Rectal smooth muscle tissue (tissue), 1 donor: ENCODE measurements around the gene ATG4B.

ENCODE experiments used
- H3K27ac ChIP-seq: one replicate; pipeline ENCODE4 v1.7.0; 2013; ENCODE audit warnings: low read depth, low read length, inconsistent platforms
- H3K27me3 ChIP-seq: one replicate; pipeline ENCODE4 v1.7.0; 2013; ENCODE audit warnings: low read length; ENCODE audit not compliant: control insufficient read depth, insufficient read depth
- H3K36me3 ChIP-seq: one replicate; pipeline ENCODE4 v1.7.0; 2013; ENCODE audit warnings: low read length; ENCODE audit not compliant: control insufficient read depth, insufficient read depth
- H3K4me1 ChIP-seq: one replicate; pipeline ENCODE4 v1.7.0; 2013; ENCODE audit warnings: low read length; ENCODE audit not compliant: control insufficient read depth, insufficient read depth
- H3K4me3 ChIP-seq: one replicate; pipeline ENCODE4 v1.7.0; 2013; ENCODE audit warnings: low read length
- H3K9ac ChIP-seq: one replicate; pipeline ENCODE4 v1.7.0; 2013; ENCODE audit warnings: low read length

Gene ATG4B

DNA sequence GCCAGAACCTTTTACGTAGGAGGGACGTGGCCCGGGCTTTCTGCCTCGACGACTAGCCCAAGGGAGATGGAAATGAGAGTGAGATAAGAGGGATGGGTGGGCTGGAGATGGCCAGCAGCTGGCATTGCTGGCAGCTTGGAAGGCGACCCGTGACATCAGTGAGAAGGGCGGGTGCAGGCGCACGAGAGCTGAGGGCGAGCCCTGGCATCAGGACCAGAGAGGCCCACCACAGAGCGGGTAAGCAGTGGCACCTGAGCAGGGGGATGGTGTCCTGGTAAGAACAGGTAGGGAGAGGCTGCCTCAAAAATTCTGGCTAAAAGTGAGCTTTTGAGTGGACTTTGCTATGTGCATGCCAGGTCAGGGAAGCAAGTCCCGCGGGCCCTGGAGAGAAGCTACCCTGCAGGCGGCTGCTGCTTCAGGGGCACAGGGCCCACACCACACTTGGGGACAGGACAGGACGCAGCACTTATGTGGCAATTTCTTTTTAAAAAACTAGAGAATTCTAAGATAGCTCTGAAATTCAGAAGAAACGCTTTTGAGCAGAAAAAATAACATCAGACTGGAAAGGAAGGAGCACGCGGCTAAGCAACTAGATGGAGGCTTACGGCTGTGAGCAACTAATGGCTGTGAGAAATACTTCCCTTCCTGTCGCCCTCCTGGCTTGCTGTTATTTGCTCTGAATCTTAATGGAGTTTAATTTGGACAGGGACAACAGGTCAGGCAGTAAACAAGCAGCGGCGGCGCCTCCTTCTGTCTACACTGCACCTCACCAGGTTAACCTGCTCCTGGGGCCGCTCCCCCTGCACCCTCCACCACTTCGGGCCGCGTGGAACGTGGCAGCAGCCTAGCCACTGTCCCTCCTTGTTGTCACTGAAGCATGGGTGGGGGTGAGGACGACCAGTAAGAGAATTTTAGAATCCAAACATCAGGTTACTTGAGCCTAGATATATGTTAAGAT lies 21.0 kb upstream of the ATG4B start:
- no peak overlapping the region for H3K27ac ChIP-seq
- H3K27me3 ChIP-seq, result no peaks in the 10 kb centered on the region
- H3K9ac ChIP-seq, result no peak overlapping the region
- H3K4me3 ChIP-seq, result no peak overlapping the region
- H3K4me1 ChIP-seq, result peaks cover 4% of the 10 kb centered on the region
- H3K36me3 ChIP-seq, result peaks cover 4% of the 10 kb centered on the region

DNA sequence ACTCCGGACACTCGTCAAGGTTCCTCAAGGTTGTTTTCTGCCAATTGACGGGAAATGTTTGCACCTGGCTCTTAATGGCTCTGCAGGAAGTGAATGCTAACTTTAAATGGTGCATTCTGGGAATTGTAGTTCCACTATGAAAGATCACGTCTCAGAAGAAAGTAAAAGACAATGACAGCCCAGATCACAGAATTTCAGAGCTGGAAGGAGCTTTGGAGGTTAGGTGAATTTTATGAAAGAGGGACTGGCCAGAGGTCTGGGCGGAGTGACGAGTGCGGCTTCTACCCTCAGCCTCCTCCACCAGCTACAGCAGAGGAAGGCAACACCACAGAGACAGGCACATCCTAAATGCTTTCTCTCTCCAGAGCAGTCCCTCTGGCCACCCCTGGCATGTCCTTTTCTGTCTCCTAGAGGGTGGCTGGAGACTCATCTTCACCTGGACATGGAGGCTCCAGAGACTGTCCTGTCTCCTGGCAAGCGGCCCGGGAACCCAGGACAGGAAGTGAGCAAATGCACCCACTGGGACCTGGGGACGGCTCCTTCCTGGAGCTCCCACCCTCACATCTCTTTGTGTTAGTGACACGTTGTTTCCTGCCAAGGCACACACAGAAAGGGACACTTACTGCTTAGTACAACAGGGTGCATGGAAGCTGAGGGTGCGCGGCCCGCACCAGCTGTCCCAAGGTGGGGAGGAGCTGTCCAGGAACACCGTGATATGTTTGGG lies 19.9 kb upstream of the ATG4B start:
- peaks cover 4% of the 10 kb centered on the region for H3K36me3 ChIP-seq
- H3K9ac ChIP-seq, result no peak overlapping the region
- H3K4me1 ChIP-seq, result no peaks in the 10 kb centered on the region
- no peaks in the 10 kb centered on the region for H3K27me3 ChIP-seq
- H3K27ac ChIP-seq, result no peak overlapping the region
- H3K4me3 ChIP-seq, result peak overlapping the region; percentile 49

DNA sequence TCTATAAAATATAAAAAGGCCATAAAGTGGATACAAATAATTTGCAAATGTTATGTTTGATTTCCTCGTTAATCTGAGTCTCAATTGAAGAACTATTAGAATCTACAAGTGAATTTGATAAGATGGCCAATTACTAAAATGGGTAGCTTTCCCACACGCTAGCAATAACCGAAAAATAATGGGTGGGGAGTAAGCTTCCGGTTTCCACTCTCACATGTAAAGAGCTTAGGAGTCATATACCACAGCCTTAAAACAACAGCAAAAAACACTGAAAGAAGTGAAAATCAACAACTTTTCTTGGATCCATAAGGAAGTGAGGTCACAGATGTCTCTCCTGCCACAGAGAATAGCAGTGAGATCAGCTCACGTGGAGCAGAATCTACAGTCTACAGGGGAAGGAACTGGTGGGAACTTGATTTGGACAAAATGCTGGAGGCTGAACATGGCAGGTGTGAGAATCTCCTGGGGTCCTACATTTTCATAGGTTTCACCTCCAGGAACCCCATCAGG lies 19.1 kb upstream of the ATG4B start:
- Histone ChIP-seq H3K36me3 (peaks cover 3% of the 10 kb centered on the region), H3K4me1 (no peaks in the 10 kb centered on the region), H3K9ac (no peak overlapping the region), H3K4me3 (no peak overlapping the region), H3K27ac (no peak overlapping the region), H3K27me3 (no peaks in the 10 kb centered on the region)

DNA sequence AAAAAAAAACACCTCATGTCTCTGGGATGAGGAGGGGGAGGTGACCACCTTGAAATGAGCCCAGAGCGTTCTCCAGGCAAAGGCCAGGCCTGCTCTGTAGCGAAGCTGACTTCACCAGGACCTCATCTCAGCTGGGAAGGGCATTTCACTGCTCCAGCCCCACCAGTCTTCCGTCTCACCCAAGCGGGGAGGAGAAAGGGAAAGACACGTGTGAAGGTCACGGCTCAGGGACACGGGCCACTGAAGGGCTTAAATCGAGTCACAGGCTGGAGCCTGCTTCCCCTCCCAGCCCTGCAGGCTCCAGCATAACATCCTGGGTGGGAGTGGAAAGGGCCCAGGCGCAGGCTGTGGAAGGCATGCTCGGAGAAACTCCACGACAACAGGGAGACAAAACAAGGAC lies 18.7 kb upstream of the ATG4B start:
- no peak overlapping the region for H3K9ac ChIP-seq
- no peak overlapping the region for H3K4me3 ChIP-seq
- H3K27ac ChIP-seq, result no peak overlapping the region
- H3K27me3 ChIP-seq, result no peaks in the 10 kb centered on the region
- peaks cover 3% of the 10 kb centered on the region for H3K36me3 ChIP-seq
- no peaks in the 10 kb centered on the region for H3K4me1 ChIP-seq

DNA sequence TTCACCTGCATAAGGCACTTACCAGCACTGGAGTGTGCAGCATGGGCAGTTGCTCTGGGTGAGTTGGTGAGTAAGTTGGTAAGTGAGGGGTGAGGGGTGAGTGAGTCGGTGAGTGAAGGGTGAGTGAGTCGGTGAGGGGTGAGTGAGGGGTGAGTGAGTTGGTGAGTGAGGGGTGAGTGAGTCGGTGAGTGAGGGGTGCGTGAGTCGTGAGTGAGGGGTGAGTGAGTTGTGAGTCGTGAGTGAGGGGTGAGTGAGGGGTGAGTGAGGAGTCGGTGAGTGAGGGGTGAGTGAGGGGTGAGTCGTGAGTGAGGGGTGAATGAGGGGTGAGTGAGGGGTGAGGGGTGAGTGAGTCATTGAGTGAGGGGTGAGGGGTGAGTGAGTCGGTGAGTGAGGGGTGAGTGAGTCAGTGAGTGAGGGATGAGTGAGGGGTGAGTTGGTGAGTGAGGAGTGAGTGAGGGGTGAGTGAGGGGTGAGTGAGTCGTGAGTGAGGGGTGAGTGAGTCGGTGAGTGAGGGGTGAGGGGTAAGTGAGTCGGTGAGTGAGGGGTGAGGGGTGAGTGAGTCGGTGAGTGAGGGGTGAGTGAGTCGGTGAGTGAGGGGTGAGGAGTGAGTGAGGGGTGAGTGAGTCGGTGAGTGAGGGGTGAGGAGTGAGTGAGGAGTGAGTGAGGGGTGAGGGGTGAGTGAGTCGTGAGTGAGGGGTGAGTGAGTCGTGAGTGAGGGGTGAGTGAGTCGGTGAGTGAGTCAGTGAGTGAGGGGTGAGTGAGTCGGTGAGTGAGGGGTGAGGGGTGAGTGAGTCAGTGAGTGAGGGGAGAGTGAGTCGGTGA lies 17.7 kb upstream of the ATG4B start:
- Histone ChIP-seq H3K4me1 (no peaks in the 10 kb centered on the region), H3K27ac (no peak overlapping the region), H3K9ac (no peak overlapping the region), H3K36me3 (peaks cover 3% of the 10 kb centered on the region), H3K27me3 (no peaks in the 10 kb centered on the region), H3K4me3 (no peak overlapping the region)

DNA sequence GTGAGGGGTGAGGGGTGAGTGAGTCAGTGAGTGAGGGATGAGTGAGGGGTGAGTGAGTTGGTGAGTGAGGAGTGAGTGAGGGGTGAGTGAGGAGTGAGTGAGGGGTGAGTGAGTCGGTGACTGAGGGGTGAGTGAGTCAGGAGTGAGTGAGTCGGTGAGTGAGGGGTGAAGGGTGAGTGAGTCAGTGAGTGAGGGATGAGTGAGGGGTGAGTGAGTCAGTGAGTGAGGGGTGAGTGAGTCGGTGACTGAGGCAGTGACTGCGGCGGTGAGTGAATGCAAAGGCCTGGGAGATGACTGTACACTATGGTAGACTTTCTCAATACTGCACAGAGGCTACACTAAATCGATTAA lies 17.1 kb upstream of the ATG4B start:
- Histone ChIP-seq H3K27me3 (no peaks in the 10 kb centered on the region), H3K27ac (no peak overlapping the region), H3K4me3 (no peak overlapping the region), H3K36me3 (peaks cover 3% of the 10 kb centered on the region), H3K4me1 (no peaks in the 10 kb centered on the region), H3K9ac (no peak overlapping the region)

DNA sequence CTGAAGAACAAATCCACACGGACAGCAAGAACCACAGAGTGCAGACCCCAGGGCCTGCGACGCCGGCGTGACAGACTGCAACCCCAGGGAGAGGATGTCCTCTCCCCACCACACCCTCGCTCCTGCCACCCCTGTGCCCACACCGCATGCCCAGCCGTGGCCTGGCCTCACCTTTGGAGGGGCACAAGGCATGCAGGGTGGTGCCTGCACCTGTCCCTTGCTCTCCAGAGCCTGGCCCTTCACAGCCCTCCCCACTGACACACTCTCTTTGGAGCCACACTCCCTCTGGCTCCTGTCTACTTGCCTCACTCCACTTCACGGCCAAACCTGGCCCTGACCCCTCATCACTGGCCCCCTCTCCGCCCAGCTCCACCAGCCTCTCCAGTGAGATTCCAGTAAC lies 9.8 kb upstream of the ATG4B start:
- Histone ChIP-seq H3K36me3 (peaks cover 7% of the 10 kb centered on the region), H3K9ac (no peak overlapping the region), H3K27ac (no peak overlapping the region), H3K4me3 (no peak overlapping the region), H3K27me3 (no peaks in the 10 kb centered on the region), H3K4me1 (no peaks in the 10 kb centered on the region)

DNA sequence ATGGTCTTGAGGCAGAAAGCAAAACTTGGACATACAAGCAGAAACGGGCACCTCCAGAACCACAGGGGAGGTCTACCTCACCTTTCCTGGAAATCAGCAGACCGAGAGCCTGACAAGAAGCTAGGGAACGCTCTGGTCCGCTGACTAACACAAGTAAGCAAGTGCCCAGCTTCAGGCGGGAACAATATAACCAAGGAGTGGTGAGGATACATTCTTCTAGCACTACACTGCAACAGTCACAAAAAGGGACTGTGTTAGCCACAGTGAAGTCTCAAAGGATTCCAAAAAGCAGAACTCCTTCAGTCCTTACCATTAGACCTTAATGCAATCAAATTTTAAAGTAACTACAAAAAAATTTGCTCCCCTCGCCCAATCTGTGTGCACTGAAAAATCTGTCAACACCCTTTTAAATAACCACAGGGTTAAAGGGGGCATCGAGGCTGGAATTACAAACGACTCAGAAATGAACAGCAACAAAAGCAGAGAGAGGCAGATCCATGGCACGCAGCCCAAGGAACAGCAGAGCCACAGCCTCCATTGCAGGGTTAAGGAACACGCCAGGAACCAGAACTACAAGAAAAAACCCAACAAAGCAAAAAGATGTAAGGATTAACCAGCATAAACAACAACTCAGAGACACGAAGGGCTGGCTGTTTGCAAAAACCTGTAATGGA lies 7.6 kb upstream of the ATG4B start:
- H3K9ac ChIP-seq, result no peak overlapping the region
- H3K27ac ChIP-seq, result no peak overlapping the region
- no peaks in the 10 kb centered on the region for H3K4me1 ChIP-seq
- no peaks in the 10 kb centered on the region for H3K27me3 ChIP-seq
- peaks cover 13% of the 10 kb centered on the region for H3K36me3 ChIP-seq
- no peak overlapping the region for H3K4me3 ChIP-seq

DNA sequence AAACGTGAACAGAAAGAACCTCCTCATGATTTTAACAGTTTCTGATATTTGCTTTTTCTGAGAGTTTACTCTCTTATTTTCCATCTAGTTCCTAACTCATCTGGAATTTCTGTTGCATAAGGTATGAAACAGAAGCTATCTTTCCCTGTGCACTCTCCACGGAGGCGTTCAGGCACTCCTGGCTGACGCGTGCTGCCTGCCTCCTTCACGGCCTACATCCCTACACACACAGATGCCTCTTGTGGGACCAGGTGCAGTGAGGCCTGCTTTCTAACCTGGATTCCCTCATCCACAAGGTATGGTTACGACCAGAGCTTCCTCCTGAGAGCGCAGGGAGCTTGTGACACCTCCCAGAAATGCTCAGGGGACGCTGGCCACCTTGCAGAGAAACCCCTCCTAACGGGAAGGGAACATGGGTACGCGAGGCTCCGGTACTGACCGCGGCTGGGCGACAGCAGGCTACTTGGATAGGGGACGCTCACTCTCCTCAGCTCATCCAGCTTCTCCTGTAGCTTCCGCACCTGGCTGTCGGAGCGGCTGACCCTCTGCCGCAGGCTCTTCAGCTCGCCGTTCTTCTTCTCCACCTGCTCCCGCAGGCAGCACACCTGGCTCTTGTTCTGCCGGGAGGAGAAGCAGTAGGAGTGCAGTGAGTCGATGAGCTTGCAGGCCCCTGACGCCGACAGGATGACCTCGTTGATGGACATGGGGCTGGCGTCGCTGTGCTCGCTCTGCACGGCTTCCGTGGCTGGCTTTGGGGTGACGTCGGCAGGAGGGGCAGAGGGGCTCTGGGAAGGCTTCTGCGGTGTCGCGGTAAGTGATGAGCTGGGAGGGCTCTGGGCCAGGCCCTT lies 4.8 kb upstream of the ATG4B start:
- Histone ChIP-seq H3K4me1 (peaks cover 5% of the 10 kb centered on the region), H3K27me3 (no peaks in the 10 kb centered on the region), H3K27ac (no peak overlapping the region), H3K4me3 (no peak overlapping the region), H3K36me3 (peaks cover 13% of the 10 kb centered on the region), H3K9ac (no peak overlapping the region)

DNA sequence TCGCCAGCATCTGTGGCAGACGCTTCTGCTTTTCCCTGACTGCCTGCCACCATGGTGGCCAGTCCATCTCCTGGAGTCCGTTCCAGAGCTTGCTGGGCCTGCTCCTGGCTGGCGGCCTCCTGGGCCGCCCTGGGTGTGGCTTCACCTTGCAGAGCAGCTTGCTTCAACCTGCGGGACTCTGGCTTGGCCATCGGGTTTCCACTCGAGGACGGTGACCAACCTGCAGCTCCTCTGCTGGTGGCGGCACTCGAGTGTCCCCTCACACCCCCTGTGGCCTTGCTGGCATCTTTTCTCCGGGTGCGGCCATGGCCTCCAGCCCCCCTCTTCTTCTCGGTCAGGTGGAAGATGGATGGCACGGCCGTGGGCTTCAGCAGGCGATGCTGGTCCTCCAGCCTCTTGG lies 3.9 kb upstream of the ATG4B start:
- Histone ChIP-seq H3K9ac (no peak overlapping the region), H3K4me3 (no peak overlapping the region), H3K36me3 (peaks cover 13% of the 10 kb centered on the region), H3K4me1 (peaks cover 10% of the 10 kb centered on the region), H3K27ac (no peak overlapping the region), H3K27me3 (no peaks in the 10 kb centered on the region)

DNA sequence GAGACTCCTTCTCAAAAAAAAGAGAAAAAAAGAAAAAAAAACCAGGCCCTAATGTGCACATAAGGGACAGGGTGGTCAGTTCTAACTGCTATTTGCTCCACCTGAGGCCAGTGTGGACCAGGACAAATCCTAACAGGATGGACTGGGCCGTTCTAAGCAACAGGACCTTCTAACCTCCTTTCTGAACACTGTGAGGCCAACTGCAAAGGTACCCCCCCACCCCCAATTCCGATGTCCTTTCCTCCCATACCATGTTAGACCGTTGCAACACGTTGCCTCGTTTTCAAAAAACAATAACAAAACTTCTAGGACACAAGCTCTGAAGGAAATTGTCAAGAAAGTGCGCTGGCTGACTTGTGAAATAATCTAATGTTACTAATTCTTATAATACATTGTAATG lies 1.7 kb upstream of the ATG4B start:
- no peaks in the 10 kb centered on the region for H3K27me3 ChIP-seq
- H3K27ac ChIP-seq, result no peak overlapping the region
- H3K9ac ChIP-seq, result no peak overlapping the region
- H3K36me3 ChIP-seq, result peaks cover 10% of the 10 kb centered on the region
- peaks cover 14% of the 10 kb centered on the region for H3K4me1 ChIP-seq
- H3K4me3 ChIP-seq, result peak overlapping the region; percentile 74
